LoVo (cell line): ENCODE data around the gene KRT35.
"Not testable (repeated sequence)": the region's sequence is repeated elsewhere in the genome, so short reads cannot be mapped to it uniquely, and the experiment has no call there.

ENCODE experiments used
- DNase-seq: peaks from one replicate; pipeline ENCODE4 v3.0.0-alpha.2; 2016; ENCODE audit warnings: low spot score

The KRT35 gene

DNA sequence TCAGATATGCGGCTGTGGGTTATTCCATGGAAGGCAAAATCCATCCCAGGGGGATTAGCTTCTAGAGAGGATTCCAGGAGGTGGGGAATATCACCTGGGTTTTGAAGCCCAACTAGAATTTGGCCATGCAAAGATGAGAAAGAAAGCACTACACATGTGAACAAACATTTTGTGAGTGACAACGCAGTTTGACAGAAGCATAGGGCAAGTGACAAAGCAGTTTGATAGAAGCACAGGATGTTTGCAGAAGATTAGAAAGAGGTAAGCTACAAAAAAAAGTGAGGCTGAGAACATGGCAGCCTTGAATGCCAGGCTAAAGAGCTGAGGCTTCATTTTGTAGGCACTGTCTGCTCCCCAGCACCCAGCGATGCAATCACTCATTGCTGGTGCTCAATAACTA, 27.9 kb downstream of the KRT35 start:
- DNase-seq, result no peak

- no peak for DNase-seq
Measured at GRCh38 chr17:41452281-41452680, 28.7 kb downstream of the KRT35 start.

DNA sequence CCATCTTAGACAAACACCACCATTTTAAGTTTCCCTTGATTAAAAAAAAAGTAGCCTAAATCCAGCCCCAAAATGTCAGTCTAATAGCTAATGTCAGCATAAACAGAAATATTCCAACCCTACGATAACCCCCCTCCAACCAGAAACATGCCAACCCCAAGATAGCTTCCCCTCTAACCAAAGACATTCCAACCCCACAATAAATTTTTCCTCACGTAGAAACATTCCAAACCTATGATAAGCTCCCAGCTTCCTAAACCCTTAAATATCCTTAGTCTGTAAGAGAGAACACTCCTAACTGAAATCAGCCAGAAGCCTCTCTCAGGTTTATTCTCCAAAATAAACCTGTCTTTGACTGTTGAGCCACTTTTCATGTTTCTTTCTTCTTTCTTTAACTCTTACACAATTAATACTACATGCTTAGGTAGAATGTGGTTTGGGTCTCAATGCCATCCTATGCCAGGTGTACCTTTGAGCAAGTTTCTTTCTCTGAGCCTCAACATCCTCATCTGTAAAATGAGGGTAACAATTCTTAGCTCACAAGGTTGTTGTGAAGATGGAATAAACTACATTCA, 29.7 kb downstream of the KRT35 start:
- peak; percentile 32 for DNase-seq

- no peak for DNase-seq
Measured at GRCh38 chr17:41449008-41449407, 31.9 kb downstream of the KRT35 start.

- no peak for DNase-seq
Measured at GRCh38 chr17:41448506-41448905, 32.4 kb downstream of the KRT35 start.

DNA sequence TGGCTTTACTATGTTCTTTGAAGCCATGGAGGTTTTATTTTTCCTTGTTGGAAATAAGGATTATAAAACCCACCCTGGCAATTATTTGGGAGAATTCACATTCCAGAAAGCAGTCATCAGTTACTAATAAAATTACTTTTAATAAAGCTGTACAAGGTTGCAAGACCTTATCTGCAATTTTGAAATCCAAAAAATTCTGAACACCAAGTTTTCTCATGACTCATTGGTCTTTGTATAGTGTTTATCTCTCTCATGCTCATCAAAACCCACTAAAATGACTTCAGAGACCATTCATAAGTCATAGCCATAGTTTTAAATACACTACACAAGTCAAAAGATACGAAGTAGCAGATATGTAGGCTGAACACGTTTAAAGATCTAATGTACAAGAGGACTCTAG, 34.1 kb downstream of the KRT35 start:
- no peak for DNase-seq

DNA sequence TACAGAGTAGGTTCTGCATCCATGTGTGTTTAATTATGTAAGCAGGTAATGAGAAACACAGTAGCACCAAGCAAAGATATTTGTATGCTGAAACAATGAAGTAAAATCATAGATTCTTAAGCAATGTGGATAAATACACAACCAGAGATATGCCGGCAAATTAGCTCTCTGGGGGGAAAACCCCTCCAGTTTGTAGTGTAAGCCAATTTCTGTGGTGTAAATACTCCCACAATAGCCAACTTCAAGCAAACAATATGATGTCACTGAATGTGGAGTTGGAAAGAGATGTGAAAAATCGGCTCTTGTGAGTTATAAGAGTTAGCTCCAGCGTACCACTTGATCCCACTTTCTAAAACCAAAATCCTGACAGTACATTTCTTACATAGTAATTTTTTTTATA, 36.3 kb downstream of the KRT35 start:
- DNase-seq, result no peak

GRCh38 chr17:41444186-41444585, 36.8 kb downstream of the KRT35 start:
- DNase-seq, result no peak

DNA sequence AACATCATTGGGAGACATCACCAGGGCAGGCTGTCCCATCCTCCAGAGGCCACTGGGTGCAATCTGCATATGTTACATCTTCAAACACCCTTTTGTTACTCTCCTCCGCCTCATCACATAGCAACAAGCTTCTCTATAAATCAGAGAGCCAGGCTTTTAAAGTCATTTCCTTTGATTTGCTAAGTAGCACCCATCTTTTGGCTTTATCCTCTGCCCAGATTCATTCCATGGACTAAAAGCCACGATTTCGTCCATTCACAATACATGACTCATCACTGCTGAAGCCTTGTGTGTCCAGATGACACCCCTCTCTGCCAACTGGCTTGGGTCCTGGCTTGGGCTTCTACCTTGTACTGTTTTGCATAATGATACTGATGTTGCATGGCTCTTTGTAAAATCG, 38.2 kb downstream of the KRT35 start:
- no peak for DNase-seq

GRCh38 chr17:41440531-41441033, 40.4 kb downstream of the KRT35 start, which contains the start of gene KRT38:
Gene KRT38, minus strand, starts transcription at chr17:41440983. Its CDS starts 62 bp downstream, at chr17:41440921.
- no peak for DNase-seq

DNA sequence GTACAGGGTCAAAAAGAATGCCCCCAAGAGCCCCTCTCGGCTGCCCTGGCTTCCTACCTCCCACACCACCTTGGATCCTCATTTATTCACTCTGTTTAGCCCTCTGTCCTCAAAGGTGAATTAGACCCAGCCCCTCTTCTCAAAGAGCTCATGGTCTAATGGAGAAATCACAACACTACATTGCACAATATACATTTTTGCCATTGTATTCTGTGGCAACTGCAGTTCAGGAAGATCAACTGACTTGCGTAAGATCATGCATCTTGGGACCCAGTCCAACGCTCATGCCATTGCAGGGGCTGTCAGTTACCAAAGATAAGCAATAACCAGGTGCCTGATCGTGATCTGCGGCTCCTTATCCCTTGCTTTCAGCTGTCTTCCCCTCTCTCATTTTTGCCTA, 41.6 kb downstream of the KRT35 start:
- no peak for DNase-seq

GRCh38 chr17:41437769-41438168, 43.2 kb downstream of the KRT35 start:
- no peak for DNase-seq

DNA sequence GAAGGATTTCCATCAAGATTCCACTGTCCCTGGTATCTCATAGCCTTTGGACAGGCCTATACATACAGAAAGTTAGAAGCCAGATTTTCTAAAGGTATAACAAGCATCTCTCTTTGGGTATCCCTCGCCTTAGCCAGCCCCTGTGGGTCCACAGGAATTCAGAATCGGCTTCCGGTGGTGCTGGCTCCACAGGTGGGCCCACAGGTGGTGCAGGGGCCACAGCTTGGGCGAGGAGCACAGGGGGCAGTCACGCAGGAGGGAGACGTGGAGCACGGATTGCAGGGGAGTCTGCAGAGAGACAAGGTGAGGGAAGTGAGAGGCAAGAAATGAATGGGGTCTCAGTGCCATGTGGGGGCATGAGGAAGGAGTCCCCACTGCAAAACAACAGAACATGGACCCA, 43.7 kb downstream of the KRT35 start:
- no peak for DNase-seq

DNA sequence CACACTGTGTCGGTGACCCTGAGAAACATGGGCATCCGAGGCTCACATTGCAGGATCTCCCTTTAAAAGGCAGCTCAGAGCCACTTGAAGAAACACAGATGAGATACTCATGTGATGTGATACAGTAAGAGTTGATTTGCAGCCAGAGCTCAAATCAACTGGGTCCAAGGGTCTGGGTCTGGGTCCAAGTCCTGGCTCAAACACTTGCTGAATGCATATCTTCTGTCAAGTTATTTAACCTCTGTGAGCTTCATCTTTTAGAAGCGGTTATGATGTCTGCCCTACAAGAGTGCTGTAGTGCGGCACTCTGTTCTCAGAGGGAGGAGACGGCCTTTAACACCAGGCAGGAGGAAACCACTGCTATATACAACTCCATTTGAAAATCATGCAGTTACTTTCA, 46.5 kb downstream of the KRT35 start:
- DNase-seq, result no peak

- DNase-seq, result no peak
Measured at GRCh38 chr17:41434005-41434404, 46.9 kb downstream of the KRT35 start.

- no peak for DNase-seq
Measured at GRCh38 chr17:41433586-41433985, 47.4 kb downstream of the KRT35 start.

DNA sequence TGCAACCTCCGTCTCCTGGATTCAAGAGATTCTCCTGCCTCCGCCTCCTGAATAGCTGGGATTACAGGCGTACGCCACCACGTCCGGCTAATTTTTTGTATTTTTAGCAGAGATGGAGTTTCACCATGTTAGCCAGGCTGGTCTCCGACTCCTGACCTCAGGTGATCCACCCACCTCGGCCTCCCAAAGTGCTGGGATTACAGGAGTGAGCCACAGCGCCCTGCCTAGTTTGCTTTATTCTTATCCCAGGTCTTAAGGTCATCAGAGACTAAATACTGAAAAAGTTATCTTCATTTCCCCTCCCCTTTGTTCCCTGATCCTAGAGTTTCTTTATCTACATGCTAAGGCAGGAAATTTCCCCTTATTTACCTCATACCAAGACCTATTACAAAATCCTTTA, 50.6 kb downstream of the KRT35 start:
- DNase-seq, result not testable (repeated sequence)

DNA sequence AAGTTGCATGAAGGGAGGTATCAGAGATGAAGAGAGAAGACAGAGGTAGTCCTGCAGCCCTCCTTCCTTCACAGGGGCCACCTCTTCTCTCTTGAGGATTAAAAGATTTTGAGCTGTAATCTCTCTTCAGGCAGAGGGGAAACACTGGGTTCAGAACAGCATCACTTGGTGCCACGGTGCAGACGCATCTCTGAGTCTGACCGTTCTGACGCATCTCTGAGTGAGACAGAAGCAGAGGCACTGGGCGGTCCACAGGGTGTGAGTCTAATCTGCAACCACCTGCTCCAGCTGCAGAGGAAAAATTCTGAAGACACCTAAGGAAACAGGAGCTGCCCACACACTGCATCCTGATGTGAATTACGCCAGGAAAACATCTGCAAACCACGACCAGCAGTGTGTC, 51.3 kb downstream of the KRT35 start:
- DNase-seq, result no peak

DNA sequence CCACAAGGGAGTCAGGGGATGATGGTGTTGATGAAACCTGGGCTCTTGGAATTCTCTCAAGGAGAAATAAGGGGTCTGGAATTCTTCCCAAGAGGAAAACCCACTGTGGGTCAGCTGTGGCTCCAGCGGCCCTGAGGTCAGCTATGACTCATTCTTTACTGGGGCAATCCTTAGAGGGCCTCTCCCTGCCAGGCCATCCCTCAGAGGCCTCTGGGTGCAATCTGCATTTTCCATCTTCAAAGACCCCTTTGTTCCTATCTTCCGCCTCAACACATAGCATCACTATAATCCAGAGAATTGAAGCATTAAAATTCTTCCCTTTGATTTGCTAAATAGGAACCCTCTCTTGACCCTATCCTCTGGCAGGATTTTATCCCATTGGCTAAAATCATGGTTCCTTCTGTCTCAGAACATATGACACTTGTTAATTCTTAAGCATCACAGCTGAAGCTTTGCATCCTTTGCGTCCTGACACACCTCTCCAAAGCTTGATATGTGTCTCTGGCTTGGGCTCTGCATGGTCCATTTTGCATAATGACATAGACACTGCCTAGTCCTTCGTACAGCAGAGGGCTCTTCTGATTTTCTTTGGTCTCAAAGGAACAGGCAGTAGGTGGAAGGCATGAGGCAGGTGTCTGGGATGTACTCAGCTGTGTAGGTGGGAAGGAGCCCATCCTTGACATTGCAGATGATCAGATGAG, 52.2 kb downstream of the KRT35 start:
- no peak for DNase-seq
